ENCODE measurements around the gene PMP22. TPM values are rescaled to one million over a fixed set of nuclear protein-coding genes. Genes with fewer than 3 reads are reported as not detected.

PMP22 gene
- total RNA-seq, 1 experiment from 2014 or later, result 28.7 TPM

GRCh38 chr17:15262291-15263205 lies 2.6 kb downstream of the PMP22 start (continued):
- TF ChIP-seq YY1 (IDR thresholded peaks at IDR 0.05; ENCODE audit: extremely low read depth, insufficient replicate concordance, low read depth, low read length) (peak; percentile 44), ATF3 (IDR thresholded peaks at IDR 0.05) (no peak), FOSL1 (IDR thresholded peaks at IDR 0.05; ENCODE audit: low read depth) (no peak), SP1 (IDR thresholded peaks at IDR 0.05; ENCODE audit: low read depth) (peak; percentile 56; the same call in 1 of the 2 replicates)

- Histone ChIP-seq H3K4me3 (replicated peaks in 1 of 2; ENCODE audit: low read depth in 1 of 2, low read length in 2 of 2) (peak overlapping the region; percentile 79 to 81), H3K9me3 (ENCODE audit: control insufficient read depth in 1 of 2, insufficient read depth in 1 of 2, low read depth in 1 of 2, low read length in 2 of 2) (no peaks in the 10 kb centered on the region), H3K9me2 (ENCODE audit: insufficient read depth) (no peaks in the 10 kb centered on the region), H3K36me3 (ENCODE audit: control insufficient read depth in 1 of 2, insufficient read depth in 2 of 2, low read length in 2 of 2) (peaks cover 0 to 3% of the 10 kb centered on the region in 2 experiments; a peak in 1 of 4 replicates), H3K4me2 (ENCODE audit: low read length) (peak overlapping the region; percentile 87), H3K27ac (ENCODE audit: low read depth, low read length) (peak overlapping the region; percentile 74), H3K9ac (ENCODE audit: low read length) (peak overlapping the region; percentile 78), H3K27me3 (ENCODE audit: insufficient read depth, low read length) (no peaks in the 10 kb centered on the region), H2AFZ (ENCODE audit: low read depth, low read length, poor library complexity, severe bottlenecking) (peak overlapping the region; percentile 58), H3K79me2 (ENCODE audit: insufficient read depth, low read length) (peaks cover 9% of the 10 kb centered on the region), H4K20me1 (ENCODE audit: insufficient read depth) (no peaks in the 10 kb centered on the region), H3K4me1 (ENCODE audit: control insufficient read depth in 1 of 2, insufficient read depth in 2 of 2, low read length in 2 of 2) (peaks cover 22 to 57% of the 10 kb centered on the region in 2 experiments; a peak in 3 of 4 replicates)
- TSS peak; percentile 30 for BruUV-seq (replicated peaks)
- TF ChIP-seq RAD21 (IDR thresholded peaks at IDR 0.05; ENCODE audit: low read depth), result no peak
- peak; percentile 17; the same call in 1 of the 2 replicates for TF ChIP-seq SIN3A (IDR thresholded peaks at IDR 0.05; ENCODE audit: low read depth)
- no peak for TF ChIP-seq EGR1 (IDR thresholded peaks at IDR 0.05; ENCODE audit: low read depth)
- TF ChIP-seq CBX3 (IDR thresholded peaks at IDR 0.05; ENCODE audit: low read depth), result no peak
- intact Hi-C loops (cut with micrococcal nuclease), result loop anchor here (10.0 kb wide), 1 partner anchor 563 kb away; no protein-coding TSS in a partner anchor
- POLR2A ChIA-PET, result no interaction called here
- ATAC-seq (peak; percentile 10), DNase-seq (ENCODE audit: low read depth, low spot score) (no peak)
- CTCF ChIA-PET, result interaction anchor here (0.9 to 8.6 kb wide), 3 partner anchors 20 to 242 kb away, joined by 3 to 77 read pairs (median 3); no protein-coding TSS in a partner anchor
- RAD21 ChIA-PET (ENCODE audit: low non-redundant PET in 1 of 2, low total read pairs in 2 of 2, uncharacterized antibody in 2 of 2, unreplicated experiment in 2 of 2), result interaction anchor here (1.0 to 1.2 kb wide), 2 partner anchors 241 kb away, joined by 4 to 5 read pairs; no protein-coding TSS in a partner anchor
These were observed 3.3 kb downstream of the PMP22 start for GRCh38 chr17:15261802-15262290.

Data from HCT116 (cell line).